IMR-90 (cell line): ENCODE measurements around the gene EIF3A. TPM values are rescaled to one million over a fixed set of nuclear protein-coding genes. Genes with fewer than 3 reads are reported as not detected.

Experiments
- ATAC-seq: fragments of 200-7000 bp; cut with Tn5 transposase; 2 replicates; pipeline ENCODE4 v1.9.1; 2020; ENCODE audit warnings: low read depth, mild to moderate bottlenecking, moderate library complexity
- BruUV-seq: library from RNA; stranded (reverse); fragments of 400-500 nt; replicated peaks from 2 replicates; lab custom pipeline; 2021; lab: Mats Ljungman, UMichigan
- CTCF ChIA-PET: fragments of 300-600 bp; formaldehyde crosslinking; extraction: SDS; loops from one replicate; lab custom pipeline; 2021; ENCODE audit warnings: antibody characterized with exemption; lab: Yijun Ruan, JAX
- POLR2A ChIA-PET: fragments of 300-600 bp; sonication (Branson Sonifier 250); formaldehyde crosslinking; loops from one replicate; lab custom pipeline; 2022; ENCODE audit warnings: antibody characterized with exemption; ENCODE audit not compliant: unreplicated experiment; lab: Charles Lee
- DNase-seq: peaks from one replicate; pipeline ENCODE4 v3.0.0; 2013
- H2AFZ ChIP-seq: replicated peaks from 2 replicates; pipeline ENCODE3; 2013; ENCODE audit warnings: low read length, mild to moderate bottlenecking; ENCODE audit not compliant: poor library complexity
- H2AK5ac ChIP-seq: 2 replicates; pipeline ENCODE4 v1.6.1; 2013; ENCODE audit warnings: low read depth, low read length, inconsistent platforms
- H2AK9ac ChIP-seq: replicated peaks from 2 replicates; pipeline ENCODE3; 2013; ENCODE audit warnings: mild to moderate bottlenecking, low read depth, low read length, moderate library complexity; ENCODE audit not compliant: poor library complexity
- H2BK120ac ChIP-seq: 2 replicates; pipeline ENCODE4 v1.6.1; 2013; ENCODE audit warnings: low read depth, low read length, inconsistent platforms
- H2BK15ac ChIP-seq: 3 replicates; pipeline ENCODE4 v1.6.1; 2013; ENCODE audit warnings: low read depth, low read length, inconsistent platforms
- H2BK20ac ChIP-seq: 2 replicates; pipeline ENCODE4 v1.6.1; 2013; ENCODE audit warnings: low read depth, mild to moderate bottlenecking, inconsistent platforms, low read length, moderate library complexity
- H2BK5ac ChIP-seq: 2 replicates; pipeline ENCODE4 v1.6.1; 2013; ENCODE audit warnings: mild to moderate bottlenecking, low read depth, low read length, inconsistent platforms; ENCODE audit not compliant: poor library complexity, severe bottlenecking
- H3K14ac ChIP-seq: replicated peaks from 2 replicates; pipeline ENCODE4 v1.6.1; 2013; ENCODE audit warnings: low read depth, low read length, inconsistent platforms
- H3K18ac ChIP-seq: 2 replicates; pipeline ENCODE4 v1.6.1; 2013; ENCODE audit warnings: low read depth, low read length, control low read depth
- H3K23ac ChIP-seq: 2 replicates; pipeline ENCODE4 v1.6.1; 2013; ENCODE audit warnings: low read depth, low read length, inconsistent platforms
- H3K27ac ChIP-seq: 2 replicates; pipeline ENCODE4 v1.5.1; 2013; ENCODE audit warnings: mild to moderate bottlenecking, control low read depth, low read length; ENCODE audit not compliant: insufficient read depth
- H3K27me3 ChIP-seq: 2 replicates; pipeline ENCODE4 v1.6.1; 2013; ENCODE audit warnings: low read length; ENCODE audit not compliant: control insufficient read depth, insufficient read depth
- H3K36me3 ChIP-seq: 2 replicates; pipeline ENCODE4 v1.6.1; 2013; ENCODE audit warnings: low read length, mixed read lengths; ENCODE audit not compliant: control insufficient read depth, insufficient read depth
- H3K4ac ChIP-seq: 2 replicates; pipeline ENCODE4 v1.6.1; 2013; ENCODE audit warnings: low read depth, low read length, inconsistent platforms
- H3K4me1 ChIP-seq: 2 replicates; pipeline ENCODE4 v1.6.1; 2013; ENCODE audit warnings: low read length, mixed read lengths; ENCODE audit not compliant: control insufficient read depth, insufficient read depth
- H3K4me2 ChIP-seq: 2 replicates; pipeline ENCODE4 v1.6.1; 2013; ENCODE audit warnings: low read depth, mild to moderate bottlenecking, control low read depth, low read length, moderate library complexity
- H3K4me3 ChIP-seq: 2 replicates; pipeline ENCODE4 v1.5.1; 2013; ENCODE audit warnings: low read depth, mild to moderate bottlenecking, control low read depth, low read length, moderate library complexity; ENCODE audit not compliant: insufficient read depth
- H3K56ac ChIP-seq: 2 replicates; pipeline ENCODE4 v1.6.1; 2013; ENCODE audit warnings: low read length, inconsistent platforms; ENCODE audit not compliant: insufficient read depth; ENCODE audit errors: extremely low read depth
- H3K79me1 ChIP-seq, 2 experiments: 2 replicates each; pipeline ENCODE4 v1.6.1; 2013; ENCODE audit warnings: low read length in 2 of 2, inconsistent platforms in 1 of 2, low read depth in 1 of 2
- H3K9ac ChIP-seq: 2 replicates; pipeline ENCODE4 v1.6.1; 2013; ENCODE audit warnings: low read depth, low read length, control low read depth
- H3K9me1 ChIP-seq: 2 replicates; pipeline ENCODE4 v1.6.1; 2013; ENCODE audit warnings: low read length, inconsistent platforms; ENCODE audit not compliant: insufficient read depth
- H3K9me3 ChIP-seq: 2 replicates; pipeline ENCODE4 v1.6.1; 2013; ENCODE audit warnings: low read length; ENCODE audit not compliant: control insufficient read depth, insufficient read depth
- H4K20me1 ChIP-seq: 2 replicates; pipeline ENCODE4 v1.6.1; 2013; ENCODE audit warnings: low read length, inconsistent platforms; ENCODE audit not compliant: insufficient read depth
- H4K5ac ChIP-seq: 2 replicates; pipeline ENCODE4 v1.6.1; 2013; ENCODE audit warnings: mild to moderate bottlenecking, low read depth, low read length, control low read depth
- H4K8ac ChIP-seq, 2 experiments: 2 replicates each; pipeline ENCODE4 v1.6.1; 2013; ENCODE audit warnings: low read depth in 2 of 2, low read length in 2 of 2, control low read depth in 1 of 2, inconsistent platforms in 1 of 2
- H4K91ac ChIP-seq: 2 replicates; pipeline ENCODE4 v1.6.1; 2013; ENCODE audit warnings: low read depth, low read length, inconsistent platforms; ENCODE audit not compliant: insufficient read depth
- BHLHE40 ChIP-seq: fragments of 150-350 bp; IDR thresholded peaks from 2 replicates; pipeline ENCODE4 v1.6.1; 2016; ENCODE audit warnings: mild to moderate bottlenecking, low read depth, low read length
- CEBPB ChIP-seq: IDR thresholded peaks from 2 replicates; pipeline ENCODE4 v1.6.1; 2012; ENCODE audit warnings: low read depth, low read length, improper control_type of control experiment
- CHD1 ChIP-seq: IDR thresholded peaks from 2 replicates; pipeline ENCODE4 v1.6.1; 2012; ENCODE audit warnings: low read depth, low read length, improper control_type of control experiment
- FOS ChIP-seq: fragments of 150-350 bp; IDR thresholded peaks from 2 replicates; pipeline ENCODE4 v1.6.1; 2016; ENCODE audit warnings: low read depth, low read length
- MAFK ChIP-seq: IDR thresholded peaks from 2 replicates; pipeline ENCODE4 v1.6.1; 2012; ENCODE audit warnings: low read depth, low read length, improper control_type of control experiment
- MAZ ChIP-seq: IDR thresholded peaks from 2 replicates; pipeline ENCODE4 v1.6.1; 2012; ENCODE audit warnings: low read depth, mild to moderate bottlenecking, low read length, improper control_type of control experiment, moderate library complexity, borderline replicate concordance
- MXI1 ChIP-seq: IDR thresholded peaks from 2 replicates; pipeline ENCODE4 v1.6.1; 2012; ENCODE audit warnings: low read depth, mild to moderate bottlenecking, low read length, moderate library complexity, borderline replicate concordance
- RAD21 ChIP-seq: IDR thresholded peaks from 2 replicates; pipeline ENCODE4 v1.6.1; 2012; ENCODE audit warnings: low read length, improper control_type of control experiment
- RCOR1 ChIP-seq: IDR thresholded peaks from 2 replicates; pipeline ENCODE4 v1.6.1; 2012; ENCODE audit warnings: mild to moderate bottlenecking, low read length, improper control_type of control experiment; ENCODE audit not compliant: insufficient replicate concordance
- RFX5 ChIP-seq: IDR thresholded peaks from 2 replicates; pipeline ENCODE4 v1.8.0; 2012; ENCODE audit warnings: low read depth, mild to moderate bottlenecking, low read length, moderate library complexity
- WGBS, 2 experiments: methylation state at CpG; one replicate each; pipeline versions ENCODE4 v1.1.5 to v1.1.7; 2013; ENCODE audit warnings: missing lambda C conversion rate in 2 of 2; ENCODE audit not compliant: insufficient read length in 1 of 2; ENCODE audit errors: extremely low coverage in 2 of 2; 5-methylcytosine and 5-hydroxymethylcytosine counted together
- dilution Hi-C: fragments of 300-500 bp; cut with HindIII; formaldehyde crosslinking; loops from one replicate; pipeline ENCODE4 v1.14.3; 2018; ENCODE audit warnings: low sequenced_read_pairs; ENCODE audit not compliant: unreplicated experiment
- in situ Hi-C: fragments of 300-500 bp; cut with MboI; formaldehyde crosslinking; loops from 3 replicates; pipeline ENCODE4 v1.14.3; 2019; ENCODE audit warnings: low sequenced_read_pairs, inconsistent platforms, mixed read lengths
- intact Hi-C: fragments of 100-400 bp; cut with micrococcal nuclease; formaldehyde crosslinking; loops from 2 replicates; pipeline ENCODE4 v1.10.0; 2022
- polyA plus RNA-seq, 3 experiments: library from polyadenylated mRNA; depleted of rRNA; stranded (reverse); fragments of >200 nt; gene quantifications; 2 replicates each; pipeline ENCODE4 v1.2.3, GENCODE V29; 2012; ENCODE audit warnings: low replicate concordance in 1 of 3
- total RNA-seq: library from RNA; depleted of rRNA; stranded (reverse); fragments of >200 nt; gene quantifications from 2 replicates; pipeline ENCODE4 v1.2.3, GENCODE V29; 2012
- TF ChIP-seq, protein P1 (sequence below): fragments of 150-350 bp; IDR thresholded peaks from 2 replicates; pipeline ENCODE4 v1.6.1; 2017; ENCODE audit warnings: mild to moderate bottlenecking, antibody characterized with exemption, low read length, low read depth

EIF3A gene
- total and polyA plus RNA-seq, 2 of the 4 experiments (the other 2 are of a cell fraction): 49.6 to 145 TPM

DNA sequence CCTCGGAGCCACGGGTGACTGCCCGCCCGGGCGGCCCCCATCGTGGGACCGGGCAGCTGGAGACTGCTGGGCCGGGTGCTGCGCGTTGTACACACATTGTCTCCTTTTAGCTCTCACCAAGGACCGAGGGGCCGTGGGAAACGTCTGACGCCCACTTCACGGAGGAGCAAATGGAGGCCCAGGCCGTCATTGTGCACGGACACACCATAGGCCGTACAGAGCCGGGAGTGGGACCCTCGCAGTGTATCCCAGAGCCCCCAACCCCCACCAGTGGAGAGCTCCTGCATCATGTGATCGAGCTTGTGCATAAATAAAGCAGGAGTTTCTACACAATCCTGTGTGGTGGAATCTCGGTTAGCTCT lies 24.0 kb upstream of the EIF3A start:
- Histone ChIP-seq H3K27me3 (no peaks in the 10 kb centered on the region), H4K8ac (peak overlapping the region in 1 of 2 experiments; percentile 37; a peak in 1 of 4 replicates), H3K9me1 (peaks cover 5% of the 10 kb centered on the region; the same call in 1 of the 2 replicates), H3K79me1 (peaks cover 24 to 37% of the 10 kb centered on the region in 2 experiments), H3K9ac (peak overlapping the region; percentile 73), H3K4me1 (peaks cover 4% of the 10 kb centered on the region; the same call in 1 of the 2 replicates), H2BK5ac (peak overlapping the region; percentile 54), H3K4me2 (peak overlapping the region; percentile 96), H2BK20ac (no peak overlapping the region), H3K18ac (peak overlapping the region; percentile 94), H3K14ac (peak overlapping the region; percentile 81), H2BK15ac (no peak overlapping the region), H3K9me3 (no peaks in the 10 kb centered on the region), H3K56ac (no peak overlapping the region), H2AFZ (peak overlapping the region; percentile 96), H3K4ac (peak overlapping the region; percentile 79), H2AK5ac (peak overlapping the region; percentile 13; the same call in 1 of the 2 replicates), H4K5ac (peak overlapping the region; percentile 75), H3K4me3 (peak overlapping the region; percentile 93), H2BK120ac (no peak overlapping the region), H3K27ac (peak overlapping the region; percentile 68), H2AK9ac (peak overlapping the region; percentile 95), H4K91ac (peak overlapping the region; percentile 24; the same call in 1 of the 2 replicates), H3K36me3 (peaks cover 9% of the 10 kb centered on the region), H3K23ac (peak overlapping the region; percentile 11), H4K20me1 (peaks cover 4% of the 10 kb centered on the region; the same call in 1 of the 2 replicates)
- WGBS, 2 experiments: 0% methylated on average over 11 of the region's 22 CpGs; no CpG with 5 or more reads in 1 of the 2 experiments
- no peak for DNase-seq
- intact Hi-C loops: loop anchor here (1.0 to 2.0 kb wide), 2 partner anchors 10 to 24 kb away; partner anchors contain the start of gene EIF3A
- ChIA-PET CTCF (interaction anchor here (0.6 kb wide), 1 partner anchor 59 kb away, joined by 3 read pairs; no protein-coding TSS in a partner anchor), POLR2A (no interaction called here)
- dilution Hi-C loops: no loop called here
- ATAC-seq: peak; percentile 30
- TF ChIP-seq MAZ (no peak), CHD1 (no peak), RFX5 (no peak), MXI1 (no peak), CEBPB (no peak), FOS (no peak), BHLHE40 (no peak), RAD21 (no peak), RCOR1 (peak; percentile 42), MAFK (no peak)
- TF ChIP-seq, protein P1, sequence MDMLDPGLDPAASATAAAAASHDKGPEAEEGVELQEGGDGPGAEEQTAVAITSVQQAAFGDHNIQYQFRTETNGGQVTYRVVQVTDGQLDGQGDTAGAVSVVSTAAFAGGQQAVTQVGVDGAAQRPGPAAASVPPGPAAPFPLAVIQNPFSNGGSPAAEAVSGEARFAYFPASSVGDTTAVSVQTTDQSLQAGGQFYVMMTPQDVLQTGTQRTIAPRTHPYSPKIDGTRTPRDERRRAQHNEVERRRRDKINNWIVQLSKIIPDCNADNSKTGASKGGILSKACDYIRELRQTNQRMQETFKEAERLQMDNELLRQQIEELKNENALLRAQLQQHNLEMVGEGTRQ: peak; percentile 70
- no TSS peak for BruUV-seq
- in situ Hi-C loops: no loop called here
